ENCODE data around the gene CNTNAP2. TPM values are rescaled to one million over a fixed set of nuclear protein-coding genes. Genes with fewer than 3 reads are reported as not detected.

CNTNAP2 gene
- total and polyA plus RNA-seq, 7 donors, result 0.60 to 2.4 (median 1.7) TPM

GRCh38 chr7:147013825-147014224 is 897.2 kb downstream of the CNTNAP2 start:
- intact Hi-C loops (cut with DNase I), result no loop called here
- no peaks in the 10 kb centered on the region for H3K9me3 ChIP-seq
- no peak overlapping the region for H3K4me3 ChIP-seq
- H3K36me3 ChIP-seq, result no peaks in the 10 kb centered on the region
- TF ChIP-seq, protein P1, sequence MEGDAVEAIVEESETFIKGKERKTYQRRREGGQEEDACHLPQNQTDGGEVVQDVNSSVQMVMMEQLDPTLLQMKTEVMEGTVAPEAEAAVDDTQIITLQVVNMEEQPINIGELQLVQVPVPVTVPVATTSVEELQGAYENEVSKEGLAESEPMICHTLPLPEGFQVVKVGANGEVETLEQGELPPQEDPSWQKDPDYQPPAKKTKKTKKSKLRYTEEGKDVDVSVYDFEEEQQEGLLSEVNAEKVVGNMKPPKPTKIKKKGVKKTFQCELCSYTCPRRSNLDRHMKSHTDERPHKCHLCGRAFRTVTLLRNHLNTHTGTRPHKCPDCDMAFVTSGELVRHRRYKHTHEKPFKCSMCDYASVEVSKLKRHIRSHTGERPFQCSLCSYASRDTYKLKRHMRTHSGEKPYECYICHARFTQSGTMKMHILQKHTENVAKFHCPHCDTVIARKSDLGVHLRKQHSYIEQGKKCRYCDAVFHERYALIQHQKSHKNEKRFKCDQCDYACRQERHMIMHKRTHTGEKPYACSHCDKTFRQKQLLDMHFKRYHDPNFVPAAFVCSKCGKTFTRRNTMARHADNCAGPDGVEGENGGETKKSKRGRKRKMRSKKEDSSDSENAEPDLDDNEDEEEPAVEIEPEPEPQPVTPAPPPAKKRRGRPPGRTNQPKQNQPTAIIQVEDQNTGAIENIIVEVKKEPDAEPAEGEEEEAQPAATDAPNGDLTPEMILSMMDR (IDR thresholded peaks at IDR 0.05), result no peak
- TF ChIP-seq POLR2AphosphoS5 (IDR thresholded peaks at IDR 0.05) (no peak), EP300 (IDR thresholded peaks at IDR 0.05) (no peak), POLR2A (IDR thresholded peaks at IDR 0.05) (no peak)
- no peaks in the 10 kb centered on the region for H3K27me3 ChIP-seq
- no peaks in the 10 kb centered on the region for H3K4me1 ChIP-seq
- no peak for DNase-seq
- no peak overlapping the region for H3K27ac ChIP-seq
- WGBS, 2 donors, result 87 to 95% methylated on average over 2 of the region's 2 CpGs

GRCh38 chr7:147014286-147014955 is 897.8 kb downstream of the CNTNAP2 start:
- Histone ChIP-seq H3K9me3 (no peaks in the 10 kb centered on the region), H3K27me3 (no peaks in the 10 kb centered on the region), H3K27ac (no peak overlapping the region), H3K36me3 (no peaks in the 10 kb centered on the region), H3K4me3 (no peak overlapping the region), H3K4me1 (no peaks in the 10 kb centered on the region)
- WGBS, 2 donors, result 78 to 81% methylated on average over 4 of the region's 4 CpGs
- intact Hi-C loops (cut with DNase I), result no loop called here
- no peak for DNase-seq
- TF ChIP-seq POLR2A (IDR thresholded peaks at IDR 0.05), result no peak
- no peak for TF ChIP-seq EP300 (IDR thresholded peaks at IDR 0.05)
- no peak for TF ChIP-seq POLR2AphosphoS5 (IDR thresholded peaks at IDR 0.05)
- TF ChIP-seq, protein P1 (IDR thresholded peaks at IDR 0.05), result no peak

GRCh38 chr7:147015999-147016398 is 899.4 kb downstream of the CNTNAP2 start:
- H3K4me1 ChIP-seq, result no peaks in the 10 kb centered on the region
- DNase-seq, result no peak
- WGBS, 2 donors, result 92 to 94% methylated on average over 5 of the region's 5 CpGs
- no peak overlapping the region for H3K4me3 ChIP-seq
- H3K27me3 ChIP-seq, result no peaks in the 10 kb centered on the region
- no peaks in the 10 kb centered on the region for H3K9me3 ChIP-seq
- no peaks in the 10 kb centered on the region for H3K36me3 ChIP-seq
- intact Hi-C loops (cut with DNase I), result no loop called here
- H3K27ac ChIP-seq, result no peak overlapping the region
- TF ChIP-seq POLR2AphosphoS5 (IDR thresholded peaks at IDR 0.05), result no peak
- TF ChIP-seq POLR2A (IDR thresholded peaks at IDR 0.05), result no peak
- no peak for TF ChIP-seq EP300 (IDR thresholded peaks at IDR 0.05)
- TF ChIP-seq, protein P1 (IDR thresholded peaks at IDR 0.05), result no peak

GRCh38 chr7:147022056-147022455 is 905.5 kb downstream of the CNTNAP2 start:
- intact Hi-C loops (cut with DNase I), result no loop called here
- no peaks in the 10 kb centered on the region for H3K4me1 ChIP-seq
- TF ChIP-seq, protein P1 (IDR thresholded peaks at IDR 0.05), result no peak
- TF ChIP-seq POLR2A (IDR thresholded peaks at IDR 0.05), result no peak
- TF ChIP-seq POLR2AphosphoS5 (IDR thresholded peaks at IDR 0.05), result no peak
- TF ChIP-seq EP300 (IDR thresholded peaks at IDR 0.05), result no peak
- no peaks in the 10 kb centered on the region for H3K9me3 ChIP-seq
- WGBS, 2 donors, result 73 to 84% methylated on average over 2 of the region's 2 CpGs
- no peaks in the 10 kb centered on the region for H3K36me3 ChIP-seq
- no peak overlapping the region for H3K27ac ChIP-seq
- H3K4me3 ChIP-seq, result no peak overlapping the region
- H3K27me3 ChIP-seq, result no peaks in the 10 kb centered on the region
- no peak for DNase-seq

DNA sequence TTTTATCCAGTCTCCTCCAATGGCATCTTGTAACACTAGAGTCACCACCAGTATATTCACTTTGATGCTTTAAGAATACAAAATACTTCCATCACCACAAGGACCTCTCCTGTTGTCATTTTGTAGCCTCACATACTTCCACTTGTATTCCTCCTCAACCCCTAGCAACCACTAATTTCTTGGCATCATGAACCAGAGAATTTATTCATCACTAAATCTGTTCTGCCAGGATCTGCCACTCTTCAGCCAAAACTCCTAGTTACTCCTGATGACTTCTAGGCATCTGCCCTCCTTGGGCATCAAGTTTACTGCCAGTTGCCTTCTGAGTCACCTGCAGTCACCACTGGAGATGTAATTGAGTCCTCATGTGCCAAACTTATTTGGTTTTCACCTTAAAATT is 906.8 kb downstream of the CNTNAP2 start:
- H3K9me3 ChIP-seq, result no peaks in the 10 kb centered on the region
- no peak overlapping the region for H3K4me3 ChIP-seq
- TF ChIP-seq, protein P1 (IDR thresholded peaks at IDR 0.05), result no peak
- TF ChIP-seq EP300 (IDR thresholded peaks at IDR 0.05), result no peak
- TF ChIP-seq POLR2AphosphoS5 (IDR thresholded peaks at IDR 0.05), result no peak
- TF ChIP-seq POLR2A (IDR thresholded peaks at IDR 0.05), result no peak
- no peak for DNase-seq
- no peak overlapping the region for H3K27ac ChIP-seq
- H3K27me3 ChIP-seq, result no peaks in the 10 kb centered on the region
- intact Hi-C loops (cut with DNase I), result no loop called here
- H3K4me1 ChIP-seq, result no peaks in the 10 kb centered on the region
- no peaks in the 10 kb centered on the region for H3K36me3 ChIP-seq
